ENCODE results near the gene CNTNAP2. TPM values are rescaled to one million over a fixed set of nuclear protein-coding genes. Genes with fewer than 3 reads are reported as not detected.

CNTNAP2 gene
- total RNA-seq, 1 donor from 2014 or later = 4.2 TPM

DNA sequence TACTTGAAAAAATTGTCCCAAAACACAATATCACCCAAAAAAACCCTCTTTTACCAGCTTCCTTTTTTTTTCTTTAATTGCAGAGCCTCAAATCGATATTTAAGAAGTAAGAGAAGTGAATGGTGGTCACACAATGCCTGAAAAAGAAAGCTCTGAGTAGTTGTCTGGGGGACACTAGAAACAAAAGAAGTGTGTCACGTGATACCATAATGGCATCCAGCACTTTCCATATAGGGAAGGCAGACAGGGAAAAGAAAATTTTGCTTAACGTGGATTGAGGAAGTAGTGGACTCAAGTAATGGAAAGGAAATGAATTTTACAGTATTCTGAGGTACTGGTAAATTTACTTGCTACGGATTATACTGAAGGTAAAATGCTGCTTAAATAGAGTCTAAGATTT is 1708.1 kb downstream of the CNTNAP2 start:
- H3K36me3 Mint-ChIP-seq = no peaks in the 10 kb centered on the region
- no peaks in the 10 kb centered on the region for H3K27me3 Mint-ChIP-seq (ENCODE audit: low read depth)
- no peak overlapping the region for H3K4me3 Mint-ChIP-seq
- TF ChIP-seq, protein P1, sequence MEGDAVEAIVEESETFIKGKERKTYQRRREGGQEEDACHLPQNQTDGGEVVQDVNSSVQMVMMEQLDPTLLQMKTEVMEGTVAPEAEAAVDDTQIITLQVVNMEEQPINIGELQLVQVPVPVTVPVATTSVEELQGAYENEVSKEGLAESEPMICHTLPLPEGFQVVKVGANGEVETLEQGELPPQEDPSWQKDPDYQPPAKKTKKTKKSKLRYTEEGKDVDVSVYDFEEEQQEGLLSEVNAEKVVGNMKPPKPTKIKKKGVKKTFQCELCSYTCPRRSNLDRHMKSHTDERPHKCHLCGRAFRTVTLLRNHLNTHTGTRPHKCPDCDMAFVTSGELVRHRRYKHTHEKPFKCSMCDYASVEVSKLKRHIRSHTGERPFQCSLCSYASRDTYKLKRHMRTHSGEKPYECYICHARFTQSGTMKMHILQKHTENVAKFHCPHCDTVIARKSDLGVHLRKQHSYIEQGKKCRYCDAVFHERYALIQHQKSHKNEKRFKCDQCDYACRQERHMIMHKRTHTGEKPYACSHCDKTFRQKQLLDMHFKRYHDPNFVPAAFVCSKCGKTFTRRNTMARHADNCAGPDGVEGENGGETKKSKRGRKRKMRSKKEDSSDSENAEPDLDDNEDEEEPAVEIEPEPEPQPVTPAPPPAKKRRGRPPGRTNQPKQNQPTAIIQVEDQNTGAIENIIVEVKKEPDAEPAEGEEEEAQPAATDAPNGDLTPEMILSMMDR (IDR thresholded peaks at IDR 0.05; ENCODE audit: unreplicated experiment) = no peak
- H3K9me3 Mint-ChIP-seq = peaks cover 13% of the 10 kb centered on the region
- H3K27ac Mint-ChIP-seq = no peak overlapping the region
- no peak for DNase-seq (ENCODE audit: low spot score in 2 of 2, unreplicated experiment in 2 of 2)
- peaks cover 8% of the 10 kb centered on the region for H3K4me1 Mint-ChIP-seq

DNA sequence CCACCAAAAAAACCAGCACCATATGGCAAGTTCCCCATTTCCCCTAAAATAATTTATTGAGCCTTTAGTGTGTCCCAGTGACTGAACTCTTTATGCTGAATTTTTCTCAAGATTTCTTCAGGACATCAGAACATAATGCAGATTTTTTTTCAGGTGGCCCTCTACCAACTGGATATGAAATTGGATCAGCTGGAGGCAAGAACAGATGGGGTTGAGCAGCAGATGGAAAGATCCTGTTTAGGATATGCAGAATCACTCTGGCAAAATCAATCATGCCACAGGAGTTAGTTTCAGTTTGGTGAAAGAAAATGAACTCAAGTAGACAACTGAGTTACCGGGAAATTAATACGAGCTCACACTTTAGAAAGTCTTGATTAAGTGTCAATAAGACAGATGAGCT is 1712.4 kb downstream of the CNTNAP2 start:
- TF ChIP-seq, protein P1 (IDR thresholded peaks at IDR 0.05; ENCODE audit: unreplicated experiment) = no peak

DNA sequence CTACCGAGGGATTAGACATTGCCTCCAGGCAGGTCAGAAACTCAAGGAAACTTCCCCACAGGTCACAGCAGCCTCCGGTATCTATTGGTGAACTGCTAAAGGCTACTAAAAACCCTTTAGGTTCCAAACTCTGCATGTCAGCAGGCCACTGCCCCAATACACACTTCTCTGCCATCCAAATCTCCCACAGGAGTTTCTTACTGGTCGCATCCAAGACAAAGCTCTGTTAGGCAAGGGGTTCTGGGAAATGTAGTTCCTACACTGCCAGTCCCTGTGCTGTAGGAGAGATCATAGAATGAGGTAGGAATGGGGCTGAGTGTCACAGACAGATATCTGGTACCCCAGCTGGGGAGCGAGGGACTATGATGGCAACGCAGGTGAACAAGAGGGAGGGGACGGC is 1717.0 kb downstream of the CNTNAP2 start:
- no peaks in the 10 kb centered on the region for H3K36me3 Mint-ChIP-seq
- H3K4me3 Mint-ChIP-seq = no peak overlapping the region
- no peak for DNase-seq (ENCODE audit: low spot score in 2 of 2, unreplicated experiment in 2 of 2)
- TF ChIP-seq, protein P1 (IDR thresholded peaks at IDR 0.05; ENCODE audit: unreplicated experiment) = no peak
- no peaks in the 10 kb centered on the region for H3K4me1 Mint-ChIP-seq
- H3K27ac Mint-ChIP-seq = no peak overlapping the region
- H3K9me3 Mint-ChIP-seq = peaks cover 22% of the 10 kb centered on the region
- no peaks in the 10 kb centered on the region for H3K27me3 Mint-ChIP-seq (ENCODE audit: low read depth)

More for the DNA sequence above, 1712.4 kb downstream of the CNTNAP2 start:
- H3K27ac Mint-ChIP-seq = no peak overlapping the region
- no peak overlapping the region for H3K4me3 Mint-ChIP-seq
- no peaks in the 10 kb centered on the region for H3K36me3 Mint-ChIP-seq
- no peak for DNase-seq (ENCODE audit: low spot score in 2 of 2, unreplicated experiment in 2 of 2)
- no peaks in the 10 kb centered on the region for H3K4me1 Mint-ChIP-seq
- H3K27me3 Mint-ChIP-seq (ENCODE audit: low read depth) = no peaks in the 10 kb centered on the region
- H3K9me3 Mint-ChIP-seq = peaks cover 9% of the 10 kb centered on the region

DNA sequence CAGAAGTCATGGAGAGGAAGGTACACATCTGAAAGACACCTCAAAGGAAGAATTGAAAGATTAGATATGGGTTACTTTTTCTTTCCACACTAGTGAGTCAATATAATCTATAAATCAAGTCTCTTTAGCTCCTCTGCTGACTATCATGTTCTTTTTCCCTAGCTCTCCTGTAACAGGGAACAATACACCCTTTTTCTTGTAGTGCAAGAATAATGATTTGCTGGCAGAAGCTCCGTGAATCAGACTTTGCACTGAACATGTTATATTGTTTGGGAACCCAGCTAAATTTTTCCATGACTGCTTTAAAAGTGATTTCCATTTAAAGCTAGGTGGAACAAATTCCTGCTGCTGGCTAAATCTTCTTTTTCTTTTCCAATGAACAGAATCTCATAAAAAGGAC is 1717.4 kb downstream of the CNTNAP2 start:
- peaks cover 26% of the 10 kb centered on the region for H3K9me3 Mint-ChIP-seq
- H3K27ac Mint-ChIP-seq = no peak overlapping the region
- H3K27me3 Mint-ChIP-seq (ENCODE audit: low read depth) = no peaks in the 10 kb centered on the region
- H3K4me3 Mint-ChIP-seq = no peak overlapping the region
- no peaks in the 10 kb centered on the region for H3K36me3 Mint-ChIP-seq
- H3K4me1 Mint-ChIP-seq = no peaks in the 10 kb centered on the region
- no peak for DNase-seq (ENCODE audit: low spot score in 2 of 2, unreplicated experiment in 2 of 2)
- TF ChIP-seq, protein P1 (IDR thresholded peaks at IDR 0.05; ENCODE audit: unreplicated experiment) = no peak

DNA sequence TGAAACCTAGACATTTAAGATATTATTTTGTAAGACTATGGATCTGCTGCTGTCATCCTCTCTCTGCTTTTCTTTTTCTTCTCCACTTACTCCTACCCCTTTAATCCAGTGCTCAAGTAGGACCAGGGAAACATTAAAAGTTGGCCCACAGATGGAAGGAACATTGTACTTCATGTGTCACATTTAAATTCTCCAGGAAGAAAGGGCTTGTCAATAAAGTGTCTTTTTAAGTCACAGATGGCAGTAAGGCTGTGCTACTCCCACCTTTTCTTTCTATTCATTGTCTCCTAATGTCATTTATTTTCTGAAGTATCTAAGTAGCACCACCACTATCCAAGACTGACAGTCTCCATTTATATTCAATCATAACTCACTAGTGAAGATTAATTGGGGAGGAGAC is 1736.2 kb downstream of the CNTNAP2 start:
- H3K4me3 Mint-ChIP-seq = no peak overlapping the region
- TF ChIP-seq, protein P1 (IDR thresholded peaks at IDR 0.05; ENCODE audit: unreplicated experiment) = no peak
- DNase-seq (ENCODE audit: low spot score in 2 of 2, unreplicated experiment in 2 of 2) = no peak
- H3K27me3 Mint-ChIP-seq (ENCODE audit: low read depth) = no peaks in the 10 kb centered on the region
- H3K36me3 Mint-ChIP-seq = no peaks in the 10 kb centered on the region
- H3K27ac Mint-ChIP-seq = no peak overlapping the region
- H3K9me3 Mint-ChIP-seq = peaks cover 14% of the 10 kb centered on the region
- H3K4me1 Mint-ChIP-seq = no peaks in the 10 kb centered on the region
